ENCODE data around the gene ZDHHC5. TPM values are rescaled to one million over a fixed set of nuclear protein-coding genes. Genes with fewer than 3 reads are reported as not detected.
"Not testable (repeated sequence)": the region's sequence is repeated elsewhere in the genome, so short reads cannot be mapped to it uniquely, and the experiment has no call there.

Gene ZDHHC5
- total RNA-seq, 2 experiments from 2014 or later: 46.2 to 60.0 TPM

- Mint-ChIP-seq H3K27ac (no peak overlapping the region), H3K36me3 (ENCODE audit: low read depth) (no peaks in the 10 kb centered on the region), H3K27me3 (peaks cover 28% of the 10 kb centered on the region), H3K4me3 (no peak overlapping the region), H3K4me1 (peaks cover 44% of the 10 kb centered on the region), H3K9me3 (ENCODE audit: low read depth) (no peaks in the 10 kb centered on the region)
- CTCF ChIA-PET: interaction anchor here (0.9 to 2.3 kb wide), 4 partner anchors 7 to 193 kb away, joined by 4 to 10 read pairs (median 6); no protein-coding TSS in a partner anchor
- POLR2A ChIA-PET: interaction anchor here (0.5 to 0.6 kb wide), 2 partner anchors 104 to 173 kb away, joined by 3 to 7 read pairs; no protein-coding TSS in a partner anchor
- intact Hi-C loops (cut with DNase I, micrococcal nuclease): no loop called here
- DNase-seq (no peak), ATAC-seq (no peak)
Observed at GRCh38 chr11:57651408-57651807, 16.5 kb upstream of the ZDHHC5 start.

- CTCF ChIA-PET: interaction anchor here (0.6 to 2.3 kb wide), 6 partner anchors 8 to 194 kb away, joined by 3 to 10 read pairs (median 5); partner anchors contain the start of gene UBE2L6
- peak overlapping the region; percentile 19 for H3K4me3 Mint-ChIP-seq
- intact Hi-C loops (cut with DNase I, micrococcal nuclease); ATAC-seq; H3K9me3 Mint-ChIP-seq (ENCODE audit: low read depth); H3K36me3 Mint-ChIP-seq (ENCODE audit: low read depth): not testable (repeated sequence)
- peak overlapping the region; percentile 58 for H3K27ac Mint-ChIP-seq
- peaks cover 43% of the 10 kb centered on the region for H3K4me1 Mint-ChIP-seq
- POLR2A ChIA-PET: interaction anchor here (0.6 kb wide), 1 partner anchor 21 kb away, joined by 3 read pairs; no protein-coding TSS in a partner anchor
- DNase-seq: peak; percentile 59
- H3K27me3 Mint-ChIP-seq: peaks cover 20% of the 10 kb centered on the region
Observed at GRCh38 chr11:57652230-57652629, 15.7 kb upstream of the ZDHHC5 start.

- H3K9me3 Mint-ChIP-seq (ENCODE audit: low read depth): no peaks in the 10 kb centered on the region
- H3K27me3 Mint-ChIP-seq: peaks cover 16% of the 10 kb centered on the region
- DNase-seq (no peak), ATAC-seq (no peak)
- no peaks in the 10 kb centered on the region for H3K36me3 Mint-ChIP-seq (ENCODE audit: low read depth)
- ChIA-PET POLR2A (interaction anchor here (0.6 kb wide), 1 partner anchor 21 kb away, joined by 3 read pairs; no protein-coding TSS in a partner anchor), CTCF (interaction anchor here (0.6 to 2.3 kb wide), 6 partner anchors 8 to 195 kb away, joined by 4 to 10 read pairs (median 5); no protein-coding TSS in a partner anchor)
- intact Hi-C loops (cut with DNase I, micrococcal nuclease): no loop called here
- peak overlapping the region; percentile 19 for H3K4me3 Mint-ChIP-seq
- peaks cover 41% of the 10 kb centered on the region for H3K4me1 Mint-ChIP-seq
- H3K27ac Mint-ChIP-seq: peak overlapping the region; percentile 58
Observed at GRCh38 chr11:57652662-57653061, 15.3 kb upstream of the ZDHHC5 start.

- H3K27me3 Mint-ChIP-seq: peaks cover 11% of the 10 kb centered on the region
- peak overlapping the region; percentile 1 for H3K4me3 Mint-ChIP-seq
- H3K4me1 Mint-ChIP-seq: peaks cover 37% of the 10 kb centered on the region
- H3K27ac Mint-ChIP-seq: peak overlapping the region; percentile 44
- no peaks in the 10 kb centered on the region for H3K9me3 Mint-ChIP-seq (ENCODE audit: low read depth)
- ATAC-seq (no peak), DNase-seq (no peak)
- intact Hi-C loops (cut with DNase I, micrococcal nuclease): no loop called here
- H3K36me3 Mint-ChIP-seq (ENCODE audit: low read depth): no peaks in the 10 kb centered on the region
- CTCF ChIA-PET: interaction anchor here (0.6 to 2.3 kb wide), 8 partner anchors 9 to 1498 kb away, joined by 3 to 7 read pairs (median 5); no protein-coding TSS in a partner anchor
- POLR2A ChIA-PET: no interaction called here
Observed at GRCh38 chr11:57653163-57653562, 14.8 kb upstream of the ZDHHC5 start.

GRCh38 chr11:57656885-57657193, 11.1 kb upstream of the ZDHHC5 start:
- Mint-ChIP-seq H3K27me3 (no peaks in the 10 kb centered on the region), H3K36me3 (ENCODE audit: low read depth) (peaks cover 20% of the 10 kb centered on the region), H3K9me3 (ENCODE audit: low read depth) (no peaks in the 10 kb centered on the region), H3K4me3 (peak overlapping the region; percentile 83), H3K27ac (peak overlapping the region; percentile 72), H3K4me1 (peaks cover 27% of the 10 kb centered on the region)
- intact Hi-C loops (cut with DNase I, micrococcal nuclease): loop anchor here (1.0 to 5.0 kb wide), 9 partner anchors 10 to 922 kb away; partner anchors contain the start of genes MED19 (in 2 of the 2), SELENOH (in 2 of the 2), TIMM10 (in 2 of the 2) and TMX2 (in 2 of the 2)
- ATAC-seq (no peak), DNase-seq (no peak)
- POLR2A ChIA-PET: no interaction called here
- CTCF ChIA-PET: interaction anchor here (0.7 to 3.0 kb wide), 3 partner anchors 16 to 311 kb away, joined by 3 to 9 read pairs (median 5); partner anchors contain the start of gene SELENOH

GRCh38 chr11:57657194-57658022, 10.5 kb upstream of the ZDHHC5 start, which contains the start of gene CLP1:
TSS of gene CLP1 (plus strand) at chr11:57657762. CDS start at chr11:57659477, 1,715 bp downstream.
- CTCF ChIA-PET: interaction anchor here (0.7 to 3.0 kb wide), 5 partner anchors 9 to 312 kb away, joined by 3 to 9 read pairs (median 5); partner anchors contain the start of gene SELENOH
- H3K27me3 Mint-ChIP-seq: no peaks in the 10 kb centered on the region
- intact Hi-C loops (cut with DNase I, micrococcal nuclease): loop anchor here (1.0 to 5.0 kb wide), 9 partner anchors 10 to 921 kb away; partner anchors contain the start of genes MED19 (in 2 of the 2), SELENOH (in 2 of the 2), TIMM10 (in 2 of the 2) and TMX2 (in 2 of the 2)
- peak within 1 kb of the TSS; percentile 83 for H3K4me3 Mint-ChIP-seq
- peak within 1 kb of the TSS; percentile 95 for H3K27ac Mint-ChIP-seq
- H3K9me3 Mint-ChIP-seq (ENCODE audit: low read depth): no peaks in the 10 kb centered on the region
- H3K4me1 Mint-ChIP-seq: peaks cover 29% of the 10 kb centered on the region
- H3K36me3 Mint-ChIP-seq (ENCODE audit: low read depth): peaks cover 23% of the 10 kb centered on the region
- DNase-seq (peak; percentile 100), ATAC-seq (peak; percentile 98)
- POLR2A ChIA-PET: interaction anchor here (0.6 to 1.6 kb wide), 2 partner anchors 9 to 144 kb away, joined by 4 to 5 read pairs; no protein-coding TSS in a partner anchor

- ChIA-PET POLR2A (interaction anchor here (1.6 kb wide), 1 partner anchor 9 kb away, joined by 5 read pairs; no protein-coding TSS in a partner anchor), CTCF (interaction anchor here (0.6 to 3.0 kb wide), 5 partner anchors 9 to 143 kb away, joined by 3 to 9 read pairs (median 5); partner anchors contain the start of gene SELENOH)
- Mint-ChIP-seq H3K27me3 (no peaks in the 10 kb centered on the region), H3K4me1 (peaks cover 25% of the 10 kb centered on the region), H3K36me3 (ENCODE audit: low read depth) (peaks cover 28% of the 10 kb centered on the region), H3K4me3 (peak overlapping the region; percentile 83), H3K27ac (peak overlapping the region; percentile 95), H3K9me3 (ENCODE audit: low read depth) (no peaks in the 10 kb centered on the region)
- DNase-seq (no peak), ATAC-seq (no peak)
- intact Hi-C loops (cut with DNase I, micrococcal nuclease): loop anchor here in 1 of 2 experiments (5.0 kb wide), 1 partner anchor 251 kb away; no protein-coding TSS in a partner anchor
Observed at GRCh38 chr11:57658023-57658361, 9.9 kb upstream of the ZDHHC5 start.

GRCh38 chr11:57659669-57660068, 8.2 kb upstream of the ZDHHC5 start:
- Mint-ChIP-seq H3K4me1 (peaks cover 23% of the 10 kb centered on the region), H3K36me3 (ENCODE audit: low read depth) (peaks cover 28% of the 10 kb centered on the region), H3K27me3 (no peaks in the 10 kb centered on the region), H3K4me3 (no peak overlapping the region), H3K9me3 (ENCODE audit: low read depth) (no peaks in the 10 kb centered on the region), H3K27ac (no peak overlapping the region)
- intact Hi-C loops (cut with DNase I, micrococcal nuclease): loop anchor here (5.0 to 10.0 kb wide), 3 partner anchors 252 to 1895 kb away; no protein-coding TSS in a partner anchor
- CTCF ChIA-PET: interaction anchor here (1.0 to 3.0 kb wide), 2 partner anchors 19 to 133 kb away, joined by 4 to 9 read pairs; no protein-coding TSS in a partner anchor
- POLR2A ChIA-PET: no interaction called here
- no peak for ATAC-seq
- no peak for DNase-seq

- Mint-ChIP-seq H3K27ac (no peak overlapping the region), H3K4me1 (peaks cover 23% of the 10 kb centered on the region), H3K4me3 (no peak overlapping the region), H3K36me3 (ENCODE audit: low read depth) (peaks cover 28% of the 10 kb centered on the region), H3K27me3 (no peaks in the 10 kb centered on the region), H3K9me3 (ENCODE audit: low read depth) (no peaks in the 10 kb centered on the region)
- no peak for ATAC-seq
- peak; percentile 42 for DNase-seq
- ChIA-PET POLR2A (no interaction called here), CTCF (interaction anchor here (0.6 to 0.9 kb wide), 3 partner anchors 40 to 169 kb away, joined by 3 to 4 read pairs (median 3); no protein-coding TSS in a partner anchor)
- intact Hi-C loops (cut with DNase I, micrococcal nuclease): loop anchor here (10.0 kb wide), 2 partner anchors 862 to 1892 kb away; no protein-coding TSS in a partner anchor
Observed at GRCh38 chr11:57662893-57663292, 5.0 kb upstream of the ZDHHC5 start.

- intact Hi-C loops (cut with DNase I, micrococcal nuclease): loop anchor here (10.0 kb wide), 2 partner anchors 861 to 1891 kb away; no protein-coding TSS in a partner anchor
- Mint-ChIP-seq H3K4me3 (no peak overlapping the region), H3K27ac (no peak overlapping the region), H3K9me3 (ENCODE audit: low read depth) (no peaks in the 10 kb centered on the region), H3K4me1 (peaks cover 16% of the 10 kb centered on the region), H3K27me3 (no peaks in the 10 kb centered on the region), H3K36me3 (ENCODE audit: low read depth) (peaks cover 31% of the 10 kb centered on the region)
- CTCF ChIA-PET: no interaction called here
- POLR2A ChIA-PET: no interaction called here
- ATAC-seq (no peak), DNase-seq (no peak)
Observed at GRCh38 chr11:57663975-57664374, 3.9 kb upstream of the ZDHHC5 start.
